ENCODE results near the gene IGSF9B.

- TF ChIP-seq CTCF (IDR thresholded peaks at IDR 0.05) (no peak), EP300 (IDR thresholded peaks at IDR 0.05) (no peak), POLR2A (IDR thresholded peaks at IDR 0.05) (no peak), POLR2AphosphoS5 (IDR thresholded peaks at IDR 0.05) (no peak)
Measured at GRCh38 chr11:133898770-133899115, 58.0 kb downstream of the IGSF9B start.

All from suprapubic skin (tissue), 4 donors.